ENCODE data around the gene CFLAR. TPM values are rescaled to one million over a fixed set of nuclear protein-coding genes. Genes with fewer than 3 reads are reported as not detected.

Gene CFLAR
- total and polyA plus RNA-seq, 2 of the 13 experiments (the other 11 are each of a cell fraction or from before 2014, with no cell fraction given): 43.8 to 92.1 TPM

DNA sequence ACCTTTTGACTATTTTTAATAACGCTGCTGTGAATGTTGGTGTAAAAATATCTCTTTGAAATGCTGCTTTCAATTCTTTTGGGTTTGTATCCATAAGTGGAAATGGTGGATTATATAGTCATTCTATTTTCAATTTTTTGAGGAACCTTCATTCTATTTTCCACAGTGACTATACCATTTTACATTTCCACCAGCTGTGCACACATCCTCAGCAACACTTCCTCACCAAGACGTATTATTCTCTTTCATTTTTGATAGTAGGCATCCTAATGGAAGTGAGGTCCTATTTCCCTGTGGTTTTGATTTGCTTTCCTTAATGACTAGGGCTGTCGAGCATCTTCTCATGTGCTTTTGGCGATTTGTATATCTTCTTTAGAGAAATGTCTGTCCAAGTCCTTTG, 81.8 kb downstream of the CFLAR start:
- H3K4me1 ChIP-seq (ENCODE audit: insufficient read depth, low read length): peaks cover 34% of the 10 kb centered on the region
- in situ Hi-C loops (cut with HindIII; ENCODE audit: extremely low pct_ligation_motif_present, low pct_unique_long_range_greater_than_20kb): no loop called here
- no TSS peak for BruUV-seq (replicated peaks)
- TF ChIP-seq KAT8 (CRISPR knock-in tag; IDR thresholded peaks at IDR 0.05): no peak
- no peak for TF ChIP-seq ZNF431 (CRISPR knock-in tag; IDR thresholded peaks at IDR 0.05; ENCODE audit: borderline replicate concordance, low read depth)
- TF ChIP-seq MTF2 (CRISPR knock-in tag; IDR thresholded peaks at IDR 0.05; ENCODE audit: borderline replicate concordance): no peak
- TF ChIP-seq ZNF562 (CRISPR knock-in tag; IDR thresholded peaks at IDR 0.05; ENCODE audit: borderline replicate concordance): no peak
- TF ChIP-seq ZC3H4 (CRISPR knock-in tag; IDR thresholded peaks at IDR 0.05; ENCODE audit: borderline replicate concordance): no peak
- TF ChIP-seq, protein P1, sequence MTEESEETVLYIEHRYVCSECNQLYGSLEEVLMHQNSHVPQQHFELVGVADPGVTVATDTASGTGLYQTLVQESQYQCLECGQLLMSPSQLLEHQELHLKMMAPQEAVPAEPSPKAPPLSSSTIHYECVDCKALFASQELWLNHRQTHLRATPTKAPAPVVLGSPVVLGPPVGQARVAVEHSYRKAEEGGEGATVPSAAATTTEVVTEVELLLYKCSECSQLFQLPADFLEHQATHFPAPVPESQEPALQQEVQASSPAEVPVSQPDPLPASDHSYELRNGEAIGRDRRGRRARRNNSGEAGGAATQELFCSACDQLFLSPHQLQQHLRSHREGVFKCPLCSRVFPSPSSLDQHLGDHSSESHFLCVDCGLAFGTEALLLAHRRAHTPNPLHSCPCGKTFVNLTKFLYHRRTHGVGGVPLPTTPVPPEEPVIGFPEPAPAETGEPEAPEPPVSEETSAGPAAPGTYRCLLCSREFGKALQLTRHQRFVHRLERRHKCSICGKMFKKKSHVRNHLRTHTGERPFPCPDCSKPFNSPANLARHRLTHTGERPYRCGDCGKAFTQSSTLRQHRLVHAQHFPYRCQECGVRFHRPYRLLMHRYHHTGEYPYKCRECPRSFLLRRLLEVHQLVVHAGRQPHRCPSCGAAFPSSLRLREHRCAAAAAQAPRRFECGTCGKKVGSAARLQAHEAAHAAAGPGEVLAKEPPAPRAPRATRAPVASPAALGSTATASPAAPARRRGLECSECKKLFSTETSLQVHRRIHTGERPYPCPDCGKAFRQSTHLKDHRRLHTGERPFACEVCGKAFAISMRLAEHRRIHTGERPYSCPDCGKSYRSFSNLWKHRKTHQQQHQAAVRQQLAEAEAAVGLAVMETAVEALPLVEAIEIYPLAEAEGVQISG (CRISPR knock-in tag; IDR thresholded peaks at IDR 0.05): no peak
- no peak for TF ChIP-seq ZNF30 (CRISPR knock-in tag; IDR thresholded peaks at IDR 0.05)
- no peak for TF ChIP-seq ZFP36 (IDR thresholded peaks at IDR 0.05; ENCODE audit: borderline replicate concordance, low read depth, low read length, partially characterized antibody)
- TF ChIP-seq TGIF2 (CRISPR knock-in tag; IDR thresholded peaks at IDR 0.05): no peak
- no peak for TF ChIP-seq STAG1 (CRISPR knock-in tag; IDR thresholded peaks at IDR 0.05)
- no peak for TF ChIP-seq SOX5 (CRISPR knock-in tag; IDR thresholded peaks at IDR 0.05; ENCODE audit: borderline replicate concordance)
- TF ChIP-seq ZNF138 (CRISPR knock-in tag; IDR thresholded peaks at IDR 0.05; ENCODE audit: low read depth): no peak
- TF ChIP-seq, protein P2, sequence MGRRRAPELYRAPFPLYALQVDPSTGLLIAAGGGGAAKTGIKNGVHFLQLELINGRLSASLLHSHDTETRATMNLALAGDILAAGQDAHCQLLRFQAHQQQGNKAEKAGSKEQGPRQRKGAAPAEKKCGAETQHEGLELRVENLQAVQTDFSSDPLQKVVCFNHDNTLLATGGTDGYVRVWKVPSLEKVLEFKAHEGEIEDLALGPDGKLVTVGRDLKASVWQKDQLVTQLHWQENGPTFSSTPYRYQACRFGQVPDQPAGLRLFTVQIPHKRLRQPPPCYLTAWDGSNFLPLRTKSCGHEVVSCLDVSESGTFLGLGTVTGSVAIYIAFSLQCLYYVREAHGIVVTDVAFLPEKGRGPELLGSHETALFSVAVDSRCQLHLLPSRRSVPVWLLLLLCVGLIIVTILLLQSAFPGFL (CRISPR knock-in tag; IDR thresholded peaks at IDR 0.05): no peak
- no peak for TF ChIP-seq ZNF354B (CRISPR knock-in tag; IDR thresholded peaks at IDR 0.05)
- no peak for TF ChIP-seq ZZZ3 (CRISPR knock-in tag; IDR thresholded peaks at IDR 0.05; ENCODE audit: borderline replicate concordance)
- TF ChIP-seq, protein P3, sequence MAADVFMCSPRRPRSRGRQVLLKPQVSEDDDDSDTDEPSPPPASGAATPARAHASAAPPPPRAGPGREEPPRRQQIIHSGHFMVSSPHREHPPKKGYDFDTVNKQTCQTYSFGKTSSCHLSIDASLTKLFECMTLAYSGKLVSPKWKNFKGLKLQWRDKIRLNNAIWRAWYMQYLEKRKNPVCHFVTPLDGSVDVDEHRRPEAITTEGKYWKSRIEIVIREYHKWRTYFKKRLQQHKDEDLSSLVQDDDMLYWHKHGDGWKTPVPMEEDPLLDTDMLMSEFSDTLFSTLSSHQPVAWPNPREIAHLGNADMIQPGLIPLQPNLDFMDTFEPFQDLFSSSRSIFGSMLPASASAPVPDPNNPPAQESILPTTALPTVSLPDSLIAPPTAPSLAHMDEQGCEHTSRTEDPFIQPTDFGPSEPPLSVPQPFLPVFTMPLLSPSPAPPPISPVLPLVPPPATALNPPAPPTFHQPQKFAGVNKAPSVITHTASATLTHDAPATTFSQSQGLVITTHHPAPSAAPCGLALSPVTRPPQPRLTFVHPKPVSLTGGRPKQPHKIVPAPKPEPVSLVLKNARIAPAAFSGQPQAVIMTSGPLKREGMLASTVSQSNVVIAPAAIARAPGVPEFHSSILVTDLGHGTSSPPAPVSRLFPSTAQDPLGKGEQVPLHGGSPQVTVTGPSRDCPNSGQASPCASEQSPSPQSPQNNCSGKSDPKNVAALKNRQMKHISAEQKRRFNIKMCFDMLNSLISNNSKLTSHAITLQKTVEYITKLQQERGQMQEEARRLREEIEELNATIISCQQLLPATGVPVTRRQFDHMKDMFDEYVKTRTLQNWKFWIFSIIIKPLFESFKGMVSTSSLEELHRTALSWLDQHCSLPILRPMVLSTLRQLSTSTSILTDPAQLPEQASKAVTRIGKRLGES (CRISPR knock-in tag; IDR thresholded peaks at IDR 0.05; ENCODE audit: borderline replicate concordance): no peak
- TF ChIP-seq ZNF746 (CRISPR knock-in tag; IDR thresholded peaks at IDR 0.05): no peak
- TF ChIP-seq ZFP37 (CRISPR knock-in tag; IDR thresholded peaks at IDR 0.05; ENCODE audit: borderline replicate concordance): no peak
- no peak for TF ChIP-seq RXRB (CRISPR knock-in tag; IDR thresholded peaks at IDR 0.05; ENCODE audit: borderline replicate concordance)
- H3K4me3 ChIP-seq (replicated peaks in 1 of 3; ENCODE audit: insufficient read depth in 1 of 3, low read depth in 2 of 3, low read length in 3 of 3): no peak overlapping the region
- H3K9ac ChIP-seq (ENCODE audit: insufficient read depth, low read depth, low read length): no peak overlapping the region
- ChIA-PET CTCF (ENCODE audit: low intra/inter-chr PET ratio, low total read pairs) (no interaction called here), POLR2A (no interaction called here)
- no peaks in the 10 kb centered on the region for H3K9me3 ChIP-seq (ENCODE audit: low read length)
- FAIRE-seq: no peak
- no peak for DNase-seq (ENCODE audit: low spot score)
- H3K27ac ChIP-seq (ENCODE audit: extremely low read length, insufficient read depth, low read length): no peak overlapping the region
- ATAC-seq: no peak
- no peaks in the 10 kb centered on the region for H3K79me2 ChIP-seq (ENCODE audit: insufficient read depth, low read length)
- H3K36me3 ChIP-seq (replicated peaks in 1 of 2; ENCODE audit: control insufficient read depth in 1 of 2, insufficient read depth in 2 of 2, low read length in 2 of 2): peaks cover 23 to 70% of the 10 kb centered on the region in 2 experiments
- no peaks in the 10 kb centered on the region for H3K27me3 ChIP-seq (ENCODE audit: control insufficient read depth in 1 of 2, insufficient read depth in 2 of 2, low read length in 2 of 2)
- H4K20me1 ChIP-seq (ENCODE audit: insufficient read depth, low read length): no peaks in the 10 kb centered on the region
- intact Hi-C loops (cut with micrococcal nuclease; ENCODE audit: unreplicated experiment): no loop called here
- H3K4me2 ChIP-seq (ENCODE audit: low read depth, low read length): no peak overlapping the region
- WGBS (ENCODE audit: low lambda C conversion rate): 91% methylated on average over 4 of the region's 4 CpGs
- no peak overlapping the region for H2AFZ ChIP-seq (ENCODE audit: low read length)
